K562 (cell line): ENCODE results near the gene MARS1.

Experiments
- CHD1 ChIP-seq: fragments of 200-600 bp; sonication (generic); IDR thresholded peaks from one replicate; pipeline ENCODE4 v1.6.1; 2012; ENCODE audit warnings: mild to moderate bottlenecking, moderate library complexity, low read length, inconsistent platforms
- FOXM1 ChIP-seq, 2 experiments: fragments of 450-650 bp in 1 of 2; sonication (generic) in 1 of 2; formaldehyde crosslinking in 1 of 2; IDR thresholded peaks; 2 replicates each; pipeline versions ENCODE4 v1.6.1 to v1.9.0; 2017 to 2022; ENCODE audit warnings: low read depth in 2 of 2, mild to moderate bottlenecking in 2 of 2, missing genetic modification reagents in 1 of 2, moderate library complexity in 1 of 2
- HNRNPLL ChIP-seq: fragments of 200-400 bp; formaldehyde crosslinking; IDR thresholded peaks from 2 replicates; pipeline ENCODE4 v1.6.1; 2017; ENCODE audit warnings: low read length, low read depth, mild to moderate bottlenecking; ENCODE audit not compliant: poor library complexity, severe bottlenecking
- NFIC ChIP-seq: fragments of 450-650 bp; IDR thresholded peaks from 2 replicates; pipeline ENCODE4 v1.6.1; 2017; ENCODE audit warnings: mild to moderate bottlenecking, inconsistent platforms
- NFYB ChIP-seq: IDR thresholded peaks from 2 replicates; pipeline ENCODE4 v1.6.1; 2011; ENCODE audit warnings: mild to moderate bottlenecking, moderate library complexity; ENCODE audit not compliant: insufficient read length; ENCODE audit errors: extremely low read depth
- SMC3 ChIP-seq: conservative IDR thresholded peaks from 2 replicates; pipeline ENCODE4 v1.6.1; 2011; ENCODE audit warnings: low read depth, low read length, improper control_type of control experiment; ENCODE audit not compliant: insufficient read depth
- ZNF76 ChIP-seq: fragments of 250-450 bp; sonication (Bioruptor Pico); IDR thresholded peaks from 2 replicates; pipeline ENCODE4 v1.4.0; 2020; ENCODE audit warnings: mild to moderate bottlenecking, moderate library complexity, borderline replicate concordance
- TF ChIP-seq, protein P1 (sequence below), 2 experiments: fragments of 200-800 bp in 1 of 2; sonication (Bioruptor generic) in 1 of 2; sonication (generic) in 1 of 2; formaldehyde crosslinking in 1 of 2; IDR thresholded peaks in 1 of 2; conservative IDR thresholded peaks in 1 of 2; 2 replicates each; pipeline versions ENCODE4 v1.5.0 to v1.6.1; 2016 to 2020; ENCODE audit warnings: missing compliant biosample characterization in 1 of 2, missing genetic modification characterization in 1 of 2, missing genetic modification reagents in 1 of 2
- TF ChIP-seq, protein P2 (sequence below), 3 experiments: IDR thresholded peaks in 2 of 3; conservative IDR thresholded peaks in 1 of 3; 2 replicates each; pipeline ENCODE4 v1.5.1; 2011 to 2012; ENCODE audit warnings: low read length in 3 of 3, mild to moderate bottlenecking in 3 of 3, control low read depth in 2 of 3, improper control_type of control experiment in 1 of 3, inconsistent platforms in 1 of 3, low read depth in 1 of 3, mixed read lengths in 1 of 3, moderate library complexity in 1 of 3; ENCODE audit not compliant: insufficient read depth in 2 of 3

DNA sequence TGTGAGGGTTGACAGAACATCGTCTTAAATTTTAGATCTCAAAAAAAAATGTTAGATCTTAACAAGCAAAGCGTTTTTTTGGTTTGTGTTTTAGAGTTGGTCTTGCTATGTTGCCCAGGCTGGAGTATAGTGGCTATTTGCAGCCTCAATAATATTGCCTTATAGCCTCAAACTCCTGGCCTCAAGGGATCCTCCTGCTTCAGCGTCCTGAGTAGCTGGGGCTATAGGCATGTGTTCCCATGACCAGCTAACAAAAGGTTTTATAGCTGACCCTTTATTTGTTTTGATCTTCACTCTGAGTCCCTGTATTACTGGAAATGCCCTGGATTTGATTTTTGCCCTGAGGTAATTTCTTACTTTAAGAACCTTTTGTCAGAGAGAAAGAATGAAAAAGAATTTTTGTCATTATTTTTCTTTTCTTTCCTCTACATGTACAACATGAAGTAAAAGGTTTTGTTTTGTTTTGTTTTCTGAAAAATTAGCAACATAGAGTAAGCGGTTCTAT is 48.1 kb upstream of the MARS1 start:
- TF ChIP-seq ZNF76 (CRISPR knock-in tag) = no peak
- no peak for TF ChIP-seq NFYB
- TF ChIP-seq, protein P1, sequence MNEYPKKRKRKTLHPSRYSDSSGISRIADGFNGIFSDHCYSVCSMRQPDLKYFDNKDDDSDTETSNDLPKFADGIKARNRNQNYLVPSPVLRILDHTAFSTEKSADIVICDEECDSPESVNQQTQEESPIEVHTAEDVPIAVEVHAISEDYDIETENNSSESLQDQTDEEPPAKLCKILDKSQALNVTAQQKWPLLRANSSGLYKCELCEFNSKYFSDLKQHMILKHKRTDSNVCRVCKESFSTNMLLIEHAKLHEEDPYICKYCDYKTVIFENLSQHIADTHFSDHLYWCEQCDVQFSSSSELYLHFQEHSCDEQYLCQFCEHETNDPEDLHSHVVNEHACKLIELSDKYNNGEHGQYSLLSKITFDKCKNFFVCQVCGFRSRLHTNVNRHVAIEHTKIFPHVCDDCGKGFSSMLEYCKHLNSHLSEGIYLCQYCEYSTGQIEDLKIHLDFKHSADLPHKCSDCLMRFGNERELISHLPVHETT (CRISPR knock-in tag; conservative IDR thresholded peaks at IDR 0.05 in 1 of 2, IDR thresholded peaks at IDR 0.05 in 1 of 2) = no peak
- TF ChIP-seq NFIC = no peak
- no peak for TF ChIP-seq SMC3
- TF ChIP-seq, protein P2, sequence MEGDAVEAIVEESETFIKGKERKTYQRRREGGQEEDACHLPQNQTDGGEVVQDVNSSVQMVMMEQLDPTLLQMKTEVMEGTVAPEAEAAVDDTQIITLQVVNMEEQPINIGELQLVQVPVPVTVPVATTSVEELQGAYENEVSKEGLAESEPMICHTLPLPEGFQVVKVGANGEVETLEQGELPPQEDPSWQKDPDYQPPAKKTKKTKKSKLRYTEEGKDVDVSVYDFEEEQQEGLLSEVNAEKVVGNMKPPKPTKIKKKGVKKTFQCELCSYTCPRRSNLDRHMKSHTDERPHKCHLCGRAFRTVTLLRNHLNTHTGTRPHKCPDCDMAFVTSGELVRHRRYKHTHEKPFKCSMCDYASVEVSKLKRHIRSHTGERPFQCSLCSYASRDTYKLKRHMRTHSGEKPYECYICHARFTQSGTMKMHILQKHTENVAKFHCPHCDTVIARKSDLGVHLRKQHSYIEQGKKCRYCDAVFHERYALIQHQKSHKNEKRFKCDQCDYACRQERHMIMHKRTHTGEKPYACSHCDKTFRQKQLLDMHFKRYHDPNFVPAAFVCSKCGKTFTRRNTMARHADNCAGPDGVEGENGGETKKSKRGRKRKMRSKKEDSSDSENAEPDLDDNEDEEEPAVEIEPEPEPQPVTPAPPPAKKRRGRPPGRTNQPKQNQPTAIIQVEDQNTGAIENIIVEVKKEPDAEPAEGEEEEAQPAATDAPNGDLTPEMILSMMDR (IDR thresholded peaks at IDR 0.05 in 2 of 3, conservative IDR thresholded peaks at IDR 0.05 in 1 of 3; ENCODE audit: insufficient read depth in 2 of 3, low read depth in 1 of 3, low read length in 3 of 3) = no peak
- TF ChIP-seq HNRNPLL = no peak
- no peak for TF ChIP-seq CHD1
- TF ChIP-seq FOXM1 (IDR thresholded peaks at IDR 0.05; ENCODE audit: low read depth) = no peak
- TF ChIP-seq FOXM1 (CRISPR knock-in tag; IDR thresholded peaks at IDR 0.05; ENCODE audit: low read depth) = no peak
